ENCODE results near the gene RPL39L. TPM values are rescaled to one million over a fixed set of nuclear protein-coding genes. Genes with fewer than 3 reads are reported as not detected.

The RPL39L gene
- total RNA-seq, 1 donor from 2014 or later: 10.5 TPM

- H3K9me3 Mint-ChIP-seq (ENCODE audit: low read depth): peaks cover 46% of the 10 kb centered on the region
- H3K27ac Mint-ChIP-seq: no peak overlapping the region
- peaks cover 4% of the 10 kb centered on the region for H3K36me3 Mint-ChIP-seq (ENCODE audit: insufficient read depth)
- no peak overlapping the region for H3K4me3 Mint-ChIP-seq (ENCODE audit: low read depth)
- H3K27me3 Mint-ChIP-seq: no peaks in the 10 kb centered on the region
- no peaks in the 10 kb centered on the region for H3K4me1 Mint-ChIP-seq (ENCODE audit: low read depth)
- TF ChIP-seq, protein P1, sequence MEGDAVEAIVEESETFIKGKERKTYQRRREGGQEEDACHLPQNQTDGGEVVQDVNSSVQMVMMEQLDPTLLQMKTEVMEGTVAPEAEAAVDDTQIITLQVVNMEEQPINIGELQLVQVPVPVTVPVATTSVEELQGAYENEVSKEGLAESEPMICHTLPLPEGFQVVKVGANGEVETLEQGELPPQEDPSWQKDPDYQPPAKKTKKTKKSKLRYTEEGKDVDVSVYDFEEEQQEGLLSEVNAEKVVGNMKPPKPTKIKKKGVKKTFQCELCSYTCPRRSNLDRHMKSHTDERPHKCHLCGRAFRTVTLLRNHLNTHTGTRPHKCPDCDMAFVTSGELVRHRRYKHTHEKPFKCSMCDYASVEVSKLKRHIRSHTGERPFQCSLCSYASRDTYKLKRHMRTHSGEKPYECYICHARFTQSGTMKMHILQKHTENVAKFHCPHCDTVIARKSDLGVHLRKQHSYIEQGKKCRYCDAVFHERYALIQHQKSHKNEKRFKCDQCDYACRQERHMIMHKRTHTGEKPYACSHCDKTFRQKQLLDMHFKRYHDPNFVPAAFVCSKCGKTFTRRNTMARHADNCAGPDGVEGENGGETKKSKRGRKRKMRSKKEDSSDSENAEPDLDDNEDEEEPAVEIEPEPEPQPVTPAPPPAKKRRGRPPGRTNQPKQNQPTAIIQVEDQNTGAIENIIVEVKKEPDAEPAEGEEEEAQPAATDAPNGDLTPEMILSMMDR (IDR thresholded peaks at IDR 0.05; ENCODE audit: unreplicated experiment): no peak
- DNase-seq (ENCODE audit: low spot score, unreplicated experiment): no peak
These were observed 40.3 kb downstream of the RPL39L start for GRCh38 chr3:187098923-187099512.

DNA sequence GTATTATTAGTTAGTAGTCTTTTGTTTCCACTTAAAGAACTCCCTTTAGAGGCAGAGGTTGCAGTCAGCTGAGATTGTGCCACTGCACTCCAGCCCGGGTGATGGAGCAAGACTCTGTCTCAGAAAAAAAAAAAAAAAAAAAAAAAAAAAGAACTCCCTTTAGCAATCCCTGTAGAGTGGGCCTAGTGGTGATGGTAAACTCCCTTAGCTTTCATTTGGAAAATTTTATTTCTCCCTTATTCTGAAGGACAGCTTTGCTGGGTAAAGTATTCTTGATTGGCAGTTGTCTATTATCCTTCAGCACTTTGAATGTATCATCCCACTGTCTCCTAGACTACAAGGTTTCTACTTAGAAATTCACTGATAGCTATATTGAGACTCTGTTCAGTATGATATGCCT, 46.0 kb downstream of the RPL39L start:
- no peak for DNase-seq (ENCODE audit: low spot score, unreplicated experiment)
- Mint-ChIP-seq H3K9me3 (ENCODE audit: low read depth) (peaks cover 53% of the 10 kb centered on the region), H3K27me3 (no peaks in the 10 kb centered on the region), H3K4me3 (ENCODE audit: low read depth) (no peak overlapping the region), H3K36me3 (ENCODE audit: insufficient read depth) (peaks cover 4% of the 10 kb centered on the region), H3K4me1 (ENCODE audit: low read depth) (no peaks in the 10 kb centered on the region), H3K27ac (no peak overlapping the region)
- TF ChIP-seq, protein P1 (IDR thresholded peaks at IDR 0.05; ENCODE audit: unreplicated experiment): no peak

- Mint-ChIP-seq H3K27me3 (no peaks in the 10 kb centered on the region), H3K36me3 (ENCODE audit: insufficient read depth) (peaks cover 7% of the 10 kb centered on the region), H3K4me3 (ENCODE audit: low read depth) (no peak overlapping the region), H3K4me1 (ENCODE audit: low read depth) (no peaks in the 10 kb centered on the region), H3K27ac (no peak overlapping the region), H3K9me3 (ENCODE audit: low read depth) (peaks cover 28% of the 10 kb centered on the region)
- DNase-seq (ENCODE audit: low spot score, unreplicated experiment): no peak
- TF ChIP-seq, protein P1 (IDR thresholded peaks at IDR 0.05; ENCODE audit: unreplicated experiment): no peak
These were observed 50.6 kb downstream of the RPL39L start for GRCh38 chr3:187088701-187089100.

GRCh38 chr3:187086831-187087230, 52.5 kb downstream of the RPL39L start:
- Mint-ChIP-seq H3K4me3 (ENCODE audit: low read depth) (no peak overlapping the region), H3K27me3 (no peaks in the 10 kb centered on the region), H3K27ac (peak overlapping the region; percentile 45), H3K4me1 (ENCODE audit: low read depth) (no peaks in the 10 kb centered on the region), H3K36me3 (ENCODE audit: insufficient read depth) (peaks cover 5% of the 10 kb centered on the region), H3K9me3 (ENCODE audit: low read depth) (peaks cover 25% of the 10 kb centered on the region)
- DNase-seq (ENCODE audit: low spot score, unreplicated experiment): no peak
- TF ChIP-seq, protein P1 (IDR thresholded peaks at IDR 0.05; ENCODE audit: unreplicated experiment): no peak

GRCh38 chr3:187085933-187086332, 53.4 kb downstream of the RPL39L start:
- Mint-ChIP-seq H3K4me1 (ENCODE audit: low read depth) (no peaks in the 10 kb centered on the region), H3K36me3 (ENCODE audit: insufficient read depth) (peaks cover 5% of the 10 kb centered on the region), H3K27ac (no peak overlapping the region), H3K27me3 (no peaks in the 10 kb centered on the region), H3K9me3 (ENCODE audit: low read depth) (peaks cover 19% of the 10 kb centered on the region), H3K4me3 (ENCODE audit: low read depth) (no peak overlapping the region)
- TF ChIP-seq, protein P1 (IDR thresholded peaks at IDR 0.05; ENCODE audit: unreplicated experiment): no peak
- DNase-seq (ENCODE audit: low spot score, unreplicated experiment): no peak

All from progenitor cell of endocrine pancreas (in vitro differentiated cells).